HG03159 (cell line): ENCODE measurements around the gene NTN3.
"Not testable (repeated sequence)": the region's sequence is repeated elsewhere in the genome, so short reads cannot be mapped to it uniquely, and the experiment has no call there.

Source experiments
- ATAC-seq: cut with Tn5 transposase; IDR thresholded peaks from one replicate; pipeline ENCODE4 v1.9.1; 2021; ENCODE audit warnings: mild to moderate bottlenecking, moderate library complexity; ENCODE audit not compliant: unreplicated experiment

NTN3 gene

GRCh38 chr16:2471016-2471652 lies at the start of gene NTN3:
TSS of gene NTN3 (plus strand) at chr16:2471297. CDS start at chr16:2471702, 405 bp downstream.
- no peak for ATAC-seq

- no peak for ATAC-seq
Observed at GRCh38 chr16:2422123-2422867, 48.8 kb upstream of the NTN3 start.

- no peak for ATAC-seq
Observed at GRCh38 chr16:2424061-2425007, 46.8 kb upstream of the NTN3 start.

- no peak for ATAC-seq
Observed at GRCh38 chr16:2425008-2425518, 46.0 kb upstream of the NTN3 start.

GRCh38 chr16:2425825-2426430 lies 45.2 kb upstream of the NTN3 start:
- ATAC-seq = no peak

DNA sequence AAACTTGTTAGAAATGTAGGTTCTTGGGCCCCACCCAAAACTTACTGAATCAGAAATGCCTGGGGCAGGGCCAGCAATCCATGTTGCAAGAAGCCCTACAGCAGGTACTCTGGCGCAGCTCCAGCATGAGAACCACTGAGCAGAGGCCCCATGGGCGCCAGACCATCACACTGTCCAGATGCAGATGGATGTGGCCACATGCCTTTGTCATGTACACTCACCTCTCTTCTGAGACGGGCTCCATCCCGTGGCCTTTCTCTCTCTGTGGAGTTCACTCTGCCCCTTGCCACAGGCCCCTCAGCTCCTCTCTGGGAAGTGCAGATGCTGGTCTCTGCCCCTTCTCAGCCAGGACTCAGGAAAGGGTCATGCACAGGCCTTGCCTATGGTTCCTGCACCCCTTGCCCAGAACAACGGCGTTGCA lies 44.1 kb upstream of the NTN3 start:
- no peak for ATAC-seq

- ATAC-seq = no peak
Observed at GRCh38 chr16:2427526-2427925, 43.6 kb upstream of the NTN3 start.

DNA sequence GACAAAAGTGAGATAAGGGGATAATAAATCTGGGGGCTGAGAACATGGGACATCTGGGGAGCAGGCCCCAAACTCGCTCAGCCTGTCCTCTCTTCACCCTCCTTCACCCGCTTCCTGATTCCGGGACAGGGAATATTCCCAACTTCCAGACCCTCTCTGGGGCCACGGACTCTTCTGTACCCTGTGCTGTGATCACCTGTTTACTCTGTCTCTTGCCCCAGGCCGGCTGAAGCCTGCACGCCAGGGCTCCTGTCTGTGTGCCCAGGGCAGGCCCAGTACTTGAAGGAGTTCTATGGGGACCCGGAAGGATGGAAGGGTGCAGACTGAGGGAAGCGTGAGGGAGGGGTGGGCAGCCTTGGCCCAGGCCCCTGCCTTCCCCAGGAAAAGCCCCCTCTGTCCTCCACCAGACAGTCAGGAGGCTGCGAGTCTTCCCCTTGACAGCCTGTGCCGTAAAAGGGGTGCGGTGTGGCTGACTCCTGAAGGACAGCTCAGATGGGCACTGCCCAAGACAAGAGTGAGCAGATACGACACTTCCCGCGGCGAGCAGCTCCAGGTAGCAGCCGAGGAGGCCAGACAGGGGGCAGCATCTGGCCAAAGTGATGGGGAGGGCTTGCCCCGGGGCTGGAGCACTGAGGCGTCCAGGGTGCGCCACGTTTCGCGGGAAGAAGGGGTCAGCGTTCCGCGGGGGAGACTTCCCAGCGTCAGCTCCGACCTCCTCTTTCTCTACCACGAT lies 42.9 kb upstream of the NTN3 start:
- peak; percentile 14 for ATAC-seq

DNA sequence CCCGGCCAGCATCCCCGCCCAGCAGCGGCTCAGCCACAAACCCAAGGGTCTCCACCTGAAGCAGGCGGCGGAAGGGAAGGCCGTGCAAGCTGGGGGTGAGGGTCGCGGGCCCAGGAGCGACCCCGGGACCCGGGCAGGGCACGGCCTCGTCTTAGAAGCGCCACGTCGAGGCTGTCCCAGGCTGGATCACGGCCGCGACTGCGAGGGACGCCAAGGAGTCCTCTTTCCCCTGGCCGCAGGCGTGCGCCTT lies 42.4 kb upstream of the NTN3 start:
- ATAC-seq = no peak

DNA sequence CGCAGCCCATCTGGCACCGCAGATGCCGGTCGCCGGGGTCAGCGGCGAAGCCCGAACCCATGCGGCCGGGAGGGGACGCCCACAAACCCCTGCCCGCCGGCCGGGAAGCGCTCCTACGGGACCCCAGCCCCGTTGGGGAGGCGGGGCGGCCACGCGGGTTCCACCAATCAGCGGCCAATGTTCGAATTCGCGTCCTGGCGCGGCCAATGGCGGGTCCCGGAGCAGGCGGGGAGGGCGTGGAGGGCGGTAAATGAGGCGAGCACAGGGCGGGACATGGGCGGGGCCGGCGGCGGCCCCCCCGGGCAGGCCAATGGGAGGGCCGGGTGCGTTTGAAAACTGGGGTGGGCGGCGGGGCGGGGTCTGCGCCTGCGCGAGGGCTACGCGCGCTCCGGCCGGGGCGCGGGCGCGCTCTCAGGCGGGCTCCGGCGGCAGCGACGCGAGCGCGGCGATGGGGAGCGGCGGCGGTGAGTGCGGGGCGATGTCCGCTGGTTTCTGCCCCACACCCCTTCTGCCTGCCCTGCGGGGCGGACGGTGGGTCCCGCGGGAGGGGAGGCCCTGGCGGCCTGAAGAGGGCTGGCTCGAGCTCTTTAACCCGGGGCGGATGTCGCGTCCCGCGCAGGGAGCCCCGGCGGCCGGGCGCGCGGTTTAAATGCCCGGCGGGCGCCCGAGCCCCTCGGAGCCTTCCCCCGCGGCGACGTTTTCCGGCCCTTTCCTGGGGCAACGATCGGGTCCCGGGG lies 41.9 kb upstream of the NTN3 start, which contains the start of gene CCNF:
CCNF (plus strand) TSS at position 414 of the 737 bp plus-strand sequence; CDS start at position 449, 35 bp downstream.
- ATAC-seq = peak; percentile 87

GRCh38 chr16:2429771-2430663 lies 41.1 kb upstream of the NTN3 start:
- no peak for ATAC-seq

DNA sequence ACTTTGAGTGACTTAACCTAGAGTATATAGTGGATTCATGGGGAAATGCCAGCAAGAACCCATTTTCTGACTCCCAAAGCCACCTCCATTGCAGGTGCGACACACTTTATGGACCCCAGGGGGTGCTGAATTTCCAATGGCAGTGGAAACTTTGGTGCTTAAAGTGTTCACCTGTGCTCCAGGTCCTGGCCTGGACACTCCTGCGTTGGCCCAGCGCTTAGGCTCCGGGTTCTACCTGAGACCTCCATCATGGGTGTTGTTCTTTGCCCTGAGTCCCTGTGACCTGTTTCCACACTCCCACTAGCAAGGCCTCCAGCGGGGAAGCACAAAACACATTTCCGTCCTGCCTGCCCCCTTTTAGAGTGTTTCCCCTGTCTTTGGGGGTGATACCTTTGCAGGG lies 38.8 kb upstream of the NTN3 start:
- no peak for ATAC-seq

- ATAC-seq = no peak
Observed at GRCh38 chr16:2432801-2433505, 38.1 kb upstream of the NTN3 start.

DNA sequence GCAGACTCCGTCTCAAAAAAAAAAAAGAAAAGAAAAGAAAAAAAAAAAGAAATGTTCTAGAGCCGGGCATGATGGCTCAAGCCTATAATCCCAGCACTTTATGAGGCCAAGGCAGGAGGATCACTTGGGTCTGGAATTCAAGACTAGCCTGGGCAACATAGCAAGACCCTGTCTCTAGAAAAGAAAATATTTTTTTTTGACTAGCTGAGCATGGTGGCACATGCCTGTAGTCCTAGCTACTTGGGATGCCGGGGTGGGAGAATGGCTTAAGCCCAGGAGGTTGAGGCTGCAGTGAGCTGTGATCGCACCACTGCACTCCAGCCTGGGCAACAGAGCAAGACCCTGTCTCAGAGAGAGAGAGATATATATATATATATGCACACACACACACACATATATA lies 35.9 kb upstream of the NTN3 start:
- ATAC-seq = not testable (repeated sequence)

DNA sequence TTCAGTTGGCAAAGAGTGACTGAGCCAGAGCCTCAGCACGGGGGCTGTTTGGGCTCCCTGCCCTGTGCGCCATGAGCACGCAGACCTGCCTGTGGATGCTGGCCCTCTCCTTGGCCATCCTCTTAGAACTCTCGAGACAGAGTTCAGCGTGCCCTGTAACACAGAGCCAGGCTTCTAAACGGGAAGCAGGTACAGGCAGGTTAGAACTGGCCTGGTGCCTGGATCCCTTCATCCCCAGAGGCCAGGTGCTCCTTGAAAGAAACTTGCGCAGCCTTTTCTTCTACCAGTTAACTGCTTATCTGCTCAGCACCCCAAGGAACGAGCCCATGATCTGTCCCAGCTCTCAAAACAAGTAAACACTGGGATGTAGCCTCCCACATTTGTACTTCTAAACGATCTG lies 35.0 kb upstream of the NTN3 start:
- ATAC-seq = no peak

DNA sequence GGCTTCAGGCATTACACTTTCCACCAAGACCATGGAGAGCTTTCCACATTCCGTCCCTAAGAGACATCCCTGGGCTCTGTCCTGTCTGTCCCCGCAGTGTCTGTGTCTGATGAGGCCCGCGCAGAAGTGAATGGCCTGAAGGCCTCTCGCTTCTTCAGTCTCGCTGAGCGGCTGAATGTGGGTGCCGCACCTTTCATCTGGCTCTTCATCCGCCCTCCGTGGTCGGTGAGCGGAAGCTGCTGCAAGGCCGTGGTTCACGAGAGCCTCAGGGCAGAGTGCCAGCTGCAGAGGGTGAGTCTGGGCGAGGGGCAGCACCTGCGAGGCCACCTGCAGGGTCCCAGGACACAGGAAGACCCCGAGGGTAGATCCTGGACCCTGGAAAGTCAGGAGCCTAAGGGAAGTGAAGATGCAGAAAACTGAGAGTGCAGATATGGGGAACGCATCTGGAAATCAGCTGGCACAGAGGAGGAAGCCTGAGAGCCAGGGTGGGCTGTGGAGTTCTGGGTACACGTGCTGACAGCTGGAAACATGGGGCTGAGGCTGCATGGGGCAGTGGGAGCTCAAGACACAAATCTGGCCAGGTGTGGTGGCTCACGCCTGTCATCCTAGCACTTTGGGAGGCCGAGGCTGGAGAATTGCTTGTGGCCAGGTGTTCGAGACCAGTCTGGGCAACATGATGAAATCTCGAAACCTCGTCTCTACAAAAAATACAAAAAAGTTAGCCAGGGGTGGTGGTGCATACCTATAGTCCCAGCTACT lies 33.9 kb upstream of the NTN3 start:
- no peak for ATAC-seq

DNA sequence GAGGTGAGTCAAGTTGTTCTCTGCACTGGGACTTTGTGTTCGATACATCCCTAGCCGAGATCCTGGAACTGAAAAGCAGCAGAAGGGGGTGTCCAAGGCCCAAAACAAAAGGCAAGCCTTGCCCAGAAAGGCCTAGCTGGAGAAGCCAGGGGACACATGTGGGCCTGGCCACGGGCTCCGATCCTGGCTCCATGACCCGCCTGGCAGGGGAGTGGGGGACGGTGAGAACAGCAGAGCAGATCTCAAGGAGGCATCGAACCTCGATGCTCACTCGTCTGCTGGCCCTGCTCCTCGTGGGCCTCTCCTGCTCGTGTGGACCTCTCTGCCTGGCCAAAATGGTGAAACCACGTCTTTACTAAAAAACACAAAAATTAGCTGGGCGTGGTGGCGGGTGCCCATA lies 33.0 kb upstream of the NTN3 start:
- ATAC-seq = no peak
